Endodermal cell (in vitro differentiated cells): Measurements from ENCODE around the gene PRLHR. TPM values are rescaled to one million over a fixed set of nuclear protein-coding genes. Genes with fewer than 3 reads are reported as not detected.

Experiments
- DNase-seq: peaks from one replicate; pipeline ENCODE4 v3.0.0-alpha.2; 2017
- H3K27ac ChIP-seq: 2 replicates; pipeline ENCODE4 v1.5.1; 2013; ENCODE audit warnings: mild to moderate bottlenecking, low read depth, low read length, moderate library complexity
- H3K27me3 ChIP-seq: 2 replicates; pipeline ENCODE4 v1.6.1; 2013; ENCODE audit warnings: mild to moderate bottlenecking, low read length, moderate library complexity; ENCODE audit not compliant: insufficient read depth, control insufficient read depth, poor library complexity, severe bottlenecking
- H3K36me3 ChIP-seq: 2 replicates; pipeline ENCODE4 v1.7.0; 2013; ENCODE audit warnings: mild to moderate bottlenecking, low read length, moderate library complexity; ENCODE audit not compliant: control insufficient read depth, insufficient read depth
- H3K4me1 ChIP-seq: one replicate; pipeline ENCODE4 v1.7.0; 2013; ENCODE audit warnings: low read length; ENCODE audit not compliant: control insufficient read depth, insufficient read depth
- H3K4me3 ChIP-seq: 2 replicates; pipeline ENCODE4 v1.5.1; 2013; ENCODE audit warnings: mild to moderate bottlenecking, low read length, moderate library complexity
- H3K9ac ChIP-seq: 2 replicates; pipeline ENCODE4 v1.6.1; 2013; ENCODE audit warnings: mild to moderate bottlenecking, low read length, moderate library complexity; ENCODE audit not compliant: poor library complexity, severe bottlenecking; ENCODE audit errors: extremely low read depth
- H3K9me3 ChIP-seq: 2 replicates; pipeline ENCODE4 v1.6.1; 2013; ENCODE audit warnings: mild to moderate bottlenecking, low read length, moderate library complexity; ENCODE audit not compliant: control insufficient read depth
- H3K27ac Mint-ChIP-seq: 2 replicates; pipeline ENCODE4 v1.8.0; 2020; ENCODE audit warnings: mixed read lengths
- H3K27me3 Mint-ChIP-seq: 2 replicates; pipeline ENCODE4 v1.8.0; 2021; ENCODE audit warnings: mild to moderate bottlenecking, mixed read lengths; ENCODE audit not compliant: insufficient read depth
- H3K36me3 Mint-ChIP-seq: 2 replicates; pipeline ENCODE4 v1.8.0; 2020; ENCODE audit warnings: low read depth, mixed read lengths
- H3K4me1 Mint-ChIP-seq: 2 replicates; pipeline ENCODE4 v1.8.0; 2020; ENCODE audit warnings: mixed read lengths
- H3K4me3 Mint-ChIP-seq: 2 replicates; pipeline ENCODE4 v1.8.0; 2020; ENCODE audit warnings: mild to moderate bottlenecking, moderate library complexity, mixed read lengths
- H3K9me3 Mint-ChIP-seq: 2 replicates; pipeline ENCODE4 v1.8.0; 2020; ENCODE audit warnings: mild to moderate bottlenecking, mixed read lengths
- CTCF ChIP-seq: fragments of 200-600 bp; sonication (generic); conservative IDR thresholded peaks from 2 replicates; pipeline ENCODE4 v1.5.0; 2021; ENCODE audit warnings: antibody characterized with exemption, mild to moderate bottlenecking
- WGBS, 2 experiments: methylation state at CpG; one replicate each; pipeline versions ENCODE4 v1.1.5 to v1.1.7; 2013; ENCODE audit warnings: missing lambda C conversion rate in 2 of 2, mixed read lengths in 1 of 2; ENCODE audit not compliant: insufficient coverage in 1 of 2, insufficient read length in 1 of 2; 5-methylcytosine and 5-hydroxymethylcytosine counted together
- total RNA-seq, 2 donors: library from RNA; stranded (reverse); fragmentation: NEBNext Ultra II Directional in 1 of 2; extraction: Animal tissue kit (Norgen Biotek cat#: 25700) in 1 of 2; gene quantifications; 2 replicates in 1 of 2; 3 replicates in 1 of 2; pipeline ENCODE4 v1.2.1, GENCODE V29; 2021

Gene PRLHR
- total RNA-seq, 2 donors from 2014 or later = not detected

- Histone ChIP-seq H3K27ac (no peak overlapping the region), H3K27me3 (peaks cover 34% of the 10 kb centered on the region), H3K9me3 (no peaks in the 10 kb centered on the region), H3K9ac (no peak overlapping the region), H3K36me3 (no peaks in the 10 kb centered on the region), H3K4me3 (no peak overlapping the region), H3K4me1 (no peaks in the 10 kb centered on the region)
- peaks cover 4% of the 10 kb centered on the region for H3K9me3 Mint-ChIP-seq
- no peak for DNase-seq
- no peak for TF ChIP-seq CTCF
- H3K4me1 Mint-ChIP-seq = no peaks in the 10 kb centered on the region
- H3K4me3 Mint-ChIP-seq = no peak overlapping the region
- peaks cover 47% of the 10 kb centered on the region for H3K27me3 Mint-ChIP-seq
- H3K27ac Mint-ChIP-seq = no peak overlapping the region
- WGBS, 2 experiments = 93% methylated on average over 5 of the region's 5 CpGs
- no peaks in the 10 kb centered on the region for H3K36me3 Mint-ChIP-seq
Measured at GRCh38 chr10:118583611-118584010, 11.8 kb downstream of the PRLHR start.

GRCh38 chr10:118582511-118582910, 12.9 kb downstream of the PRLHR start:
- peaks cover 4% of the 10 kb centered on the region for H3K9me3 Mint-ChIP-seq
- Histone ChIP-seq H3K9me3 (no peaks in the 10 kb centered on the region), H3K27ac (no peak overlapping the region), H3K27me3 (peaks cover 24% of the 10 kb centered on the region), H3K36me3 (no peaks in the 10 kb centered on the region), H3K9ac (no peak overlapping the region), H3K4me3 (no peak overlapping the region), H3K4me1 (no peaks in the 10 kb centered on the region)
- TF ChIP-seq CTCF = no peak
- H3K4me3 Mint-ChIP-seq = no peak overlapping the region
- H3K27ac Mint-ChIP-seq = no peak overlapping the region
- no peak for DNase-seq
- H3K4me1 Mint-ChIP-seq = no peaks in the 10 kb centered on the region
- no peaks in the 10 kb centered on the region for H3K36me3 Mint-ChIP-seq
- 95 to 96% methylated on average over 3 of the region's 3 CpGs for WGBS, 2 experiments
- H3K27me3 Mint-ChIP-seq = peaks cover 44% of the 10 kb centered on the region

- H3K4me1 Mint-ChIP-seq = no peaks in the 10 kb centered on the region
Measured at GRCh38 chr10:118581340-118581739, 14.1 kb downstream of the PRLHR start.

More at GRCh38 chr10:118581340-118581739, 14.1 kb downstream of the PRLHR start:
- Mint-ChIP-seq H3K4me3 (no peak overlapping the region), H3K27ac (no peak overlapping the region), H3K9me3 (peaks cover 4% of the 10 kb centered on the region), H3K27me3 (peaks cover 34% of the 10 kb centered on the region), H3K36me3 (no peaks in the 10 kb centered on the region)
- Histone ChIP-seq H3K4me1 (no peaks in the 10 kb centered on the region), H3K9me3 (no peaks in the 10 kb centered on the region), H3K27ac (no peak overlapping the region), H3K27me3 (peaks cover 28% of the 10 kb centered on the region), H3K9ac (no peak overlapping the region), H3K36me3 (no peaks in the 10 kb centered on the region), H3K4me3 (no peak overlapping the region)
- DNase-seq = no peak
- 77 to 100% methylated on average over 3 to 4 of the region's 4 CpGs for WGBS, 2 experiments
- TF ChIP-seq CTCF = no peak
